ENCODE results near the gene CTSS.

CTSS gene

GRCh38 chr1:150696590-150696989 is 69.0 kb downstream of the CTSS start:
- no peak for DNase-seq

GRCh38 chr1:150696162-150696561 is 69.4 kb downstream of the CTSS start:
- peak; percentile 4 for DNase-seq

GRCh38 chr1:150695561-150695960 is 70.0 kb downstream of the CTSS start:
- peak; percentile 9 for DNase-seq

GRCh38 chr1:150692720-150693119 is 72.9 kb downstream of the CTSS start:
- DNase-seq: no peak

GRCh38 chr1:150688763-150689162 is 76.8 kb downstream of the CTSS start:
- no peak for DNase-seq

GRCh38 chr1:150686275-150686674 is 79.3 kb downstream of the CTSS start:
- no peak for DNase-seq

- no peak for DNase-seq
These were observed 81.7 kb downstream of the CTSS start for GRCh38 chr1:150683914-150684313.
